Right lobe of liver (tissue), 6 donors: ENCODE data around the gene DBN1. TPM values are rescaled to one million over a fixed set of nuclear protein-coding genes. Genes with fewer than 3 reads are reported as not detected.

Source experiments
- ATAC-seq, 4 donors: fragments of 200-7000 bp; cut with Tn5 transposase; one replicate each; pipeline ENCODE4 v1.9.1; 2020; ENCODE audit warnings: mild to moderate bottlenecking in 4 of 4, moderate library complexity in 4 of 4
- DNase-seq, 3 donors: peaks; one replicate each; pipeline ENCODE4 v3.0.0-alpha.2; 2020
- H3K27ac ChIP-seq, 3 donors: fragments of 200-600 bp; one replicate each; pipeline ENCODE4 v1.8.0; 2022
- H3K27me3 ChIP-seq, 2 donors: fragments of 200-600 bp; one replicate each; pipeline ENCODE4 v1.8.0; 2022
- H3K36me3 ChIP-seq, 4 donors: fragments of 200-600 bp; sonication (generic) in 1 of 4; one replicate each; pipeline versions ENCODE4 v1.5.1 to v1.8.0; 2017 to 2022; ENCODE audit warnings: control low read depth in 1 of 4
- H3K4me1 ChIP-seq, 4 donors: fragments of 200-600 bp; sonication (generic) in 1 of 4; one replicate each; pipeline versions ENCODE4 v1.5.1 to v1.8.0; 2017 to 2022; ENCODE audit warnings: control low read depth in 1 of 4
- H3K4me3 ChIP-seq, 3 donors: fragments of 200-600 bp; one replicate each; pipeline ENCODE4 v1.8.0; 2022
- H3K9me3 ChIP-seq, 4 donors: fragments of 200-600 bp; sonication (generic) in 1 of 4; one replicate each; pipeline versions ENCODE4 v1.5.1 to v1.8.0; 2017 to 2022; ENCODE audit warnings: control low read depth in 1 of 4
- CTCF ChIP-seq, 4 donors: fragments of 200-600 bp in 3 of 4; fragments of 450-650 bp in 1 of 4; IDR thresholded peaks; one replicate each; pipeline versions ENCODE4 v1.5.1 to v1.8.0; 2016 to 2022; ENCODE audit warnings: antibody characterized with exemption in 4 of 4, mild to moderate bottlenecking in 2 of 4
- POLR2A ChIP-seq: fragments of 450-650 bp; IDR thresholded peaks from one replicate; pipeline ENCODE4 v1.6.1; 2017; ENCODE audit warnings: antibody characterized with exemption, mild to moderate bottlenecking
- WGBS: methylation state at CpG from one replicate; pipeline ENCODE4 v1.1.6; 2018; ENCODE audit warnings: low coverage, low lambda C conversion rate; ENCODE audit not compliant: insufficient coverage; ENCODE audit errors: missing lambda C conversion rate; 5-methylcytosine and 5-hydroxymethylcytosine counted together
- intact Hi-C, 2 donors: fragments of 100-400 bp; cut with DNase I; formaldehyde crosslinking; loops; one replicate each; pipeline versions ENCODE4 v1.11.2 to v1.14.1; 2022
- total RNA-seq, 6 experiments: library from RNA; depleted of rRNA in 2 of 6; stranded (reverse); fragments of >200 nt in 2 of 6; fragmentation: NEBNext Ultra II Directional in 3 of 6; extraction: Animal tissue kit (Norgen Biotek cat#: 25700) in 3 of 6; gene quantifications; one replicate each; pipeline versions ENCODE4 v1.1.0 to v1.2.4, GENCODE V29; 2016 to 2023
- donor health status: DM: no; HTN: yes; CAD: no.
- donor health status: DM: no; HTN: no; CAD: no.
- donor health status: DM: no; HTN: no; CAD: no.
- donor health status: DM: no; HTN: yes; CAD: no.
- donor health status: DM: no; HTN: yes; CAD: no.

Gene DBN1
- total RNA-seq, 6 experiments from 2014 or later = 1.1 to 4.6 (median 3.1) TPM

GRCh38 chr5:177509991-177510566, 36.6 kb upstream of the DBN1 start:
- H3K27me3 ChIP-seq = no peaks in the 10 kb centered on the region
- no peaks in the 10 kb centered on the region for H3K9me3 ChIP-seq
- H3K4me1 ChIP-seq = no peaks in the 10 kb centered on the region
- H3K4me3 ChIP-seq = peak overlapping the region in 1 of 3 donors; percentile 20
- H3K36me3 ChIP-seq = peaks cover 0 to 40% (median 11%) of the 10 kb centered on the region in 4 donors
- no peak for TF ChIP-seq POLR2A
- TF ChIP-seq CTCF (IDR thresholded peaks at IDR 0.05) = no peak
- peak overlapping the region; percentile 13 to 88 (median 71) for H3K27ac ChIP-seq
- intact Hi-C loops = no loop called here
- 50% methylated on average over 4 of the region's 11 CpGs for WGBS
- ATAC-seq (no peak), DNase-seq (peak in 1 of 3 donors; percentile 60)

- DNase-seq = peak; percentile 66 to 75 (median 72)
- H3K27me3 ChIP-seq = no peaks in the 10 kb centered on the region
- H3K36me3 ChIP-seq = peaks cover 0 to 34% (median 11%) of the 10 kb centered on the region in 4 donors
- H3K27ac ChIP-seq = peak within 1 kb of the TSS; percentile 50 to 88 (median 71)
- no peaks in the 10 kb centered on the region for H3K9me3 ChIP-seq
- no peaks in the 10 kb centered on the region for H3K4me1 ChIP-seq
- ATAC-seq = peak; percentile 49 to 70 (median 62)
- peak within 1 kb of the TSS; percentile 5 to 35 (median 20) for H3K4me3 ChIP-seq
- WGBS = 22% methylated on average over 5 of the region's 20 CpGs
- TF ChIP-seq CTCF (IDR thresholded peaks at IDR 0.05) (no peak), POLR2A (no peak)
- intact Hi-C loops = no loop called here
These were observed 36.0 kb upstream of the DBN1 start, which contains the start of gene DOK3 for GRCh38 chr5:177509381-177509951. Gene DOK3, minus strand, starts transcription at chr5:177509826. Its CDS starts 286 bp downstream, at chr5:177509540.

GRCh38 chr5:177508837-177509236, 35.4 kb upstream of the DBN1 start:
- Histone ChIP-seq H3K27ac (peak overlapping the region; percentile 50 to 88 (median 71)), H3K4me3 (peak overlapping the region; percentile 5 to 35 (median 20)), H3K9me3 (no peaks in the 10 kb centered on the region), H3K27me3 (no peaks in the 10 kb centered on the region), H3K36me3 (peaks cover 0 to 27% (median 8%) of the 10 kb centered on the region in 4 donors), H3K4me1 (no peaks in the 10 kb centered on the region)
- WGBS = 60% methylated on average over 2 of the region's 8 CpGs
- DNase-seq (peak in 1 of 3 donors; percentile 59), ATAC-seq (peak; percentile 3 to 21 (median 15))
- TF ChIP-seq POLR2A = no peak
- TF ChIP-seq CTCF (IDR thresholded peaks at IDR 0.05) = no peak
- intact Hi-C loops = no loop called here

- H3K9me3 ChIP-seq = no peaks in the 10 kb centered on the region
- H3K4me1 ChIP-seq = no peaks in the 10 kb centered on the region
- peak overlapping the region in 2 of 3 donors; percentile 71 to 88 for H3K27ac ChIP-seq
- peak; percentile 3 to 18 (median 6) for ATAC-seq
- peak in 1 of 3 donors; percentile 60 for DNase-seq
- H3K36me3 ChIP-seq = peaks cover 0 to 25% (median 6%) of the 10 kb centered on the region in 4 donors
- intact Hi-C loops = no loop called here
- peak overlapping the region in 2 of 3 donors; percentile 20 to 35 for H3K4me3 ChIP-seq
- no CpG with 5 or more reads among the region's 26 CpGs for WGBS
- TF ChIP-seq CTCF (IDR thresholded peaks at IDR 0.05) (no peak), POLR2A (no peak)
- no peaks in the 10 kb centered on the region for H3K27me3 ChIP-seq
These were observed 34.8 kb upstream of the DBN1 start for GRCh38 chr5:177508221-177508611.
